Sigmoid colon (tissue), 4 donors: ENCODE results near the gene POLN.

Experiments
- CTCF ChIP-seq, 4 experiments: fragments of 450-650 bp in 3 of 4; fragments of 200-600 bp in 1 of 4; IDR thresholded peaks; one replicate each; pipeline ENCODE4 v1.5.1; 2016 to 2019; ENCODE audit warnings: antibody characterized with exemption in 4 of 4, mild to moderate bottlenecking in 3 of 4, moderate library complexity in 2 of 4
- POLR2A ChIP-seq, 2 donors: fragments of 450-650 bp; IDR thresholded peaks; one replicate each; pipeline ENCODE4 v1.6.1; 2016; ENCODE audit warnings: antibody characterized with exemption in 2 of 2, mild to moderate bottlenecking in 2 of 2, moderate library complexity in 2 of 2
- POLR2AphosphoS5 ChIP-seq, 4 donors: sonication (generic); formaldehyde crosslinking; IDR thresholded peaks; one replicate each; pipeline ENCODE4 v1.6.1; 2017; ENCODE audit warnings: antibody characterized with exemption in 4 of 4

- TF ChIP-seq CTCF (IDR thresholded peaks at IDR 0.05) (no peak), POLR2AphosphoS5 (IDR thresholded peaks at IDR 0.05) (no peak), POLR2A (IDR thresholded peaks at IDR 0.05) (no peak)
Measured at GRCh38 chr4:2260344-2261109, 18.6 kb upstream of the POLN start.
